Measurements from ENCODE around the gene TWF2. TPM values are rescaled to one million over a fixed set of nuclear protein-coding genes. Genes with fewer than 3 reads are reported as not detected.

Gene TWF2
- total and polyA plus RNA-seq, 9 of the 15 experiments (the other 6 are each of a cell fraction or from before 2014, with no cell fraction given): 0.11 to 61.9 (median 29.7) TPM

- Histone ChIP-seq H3K27ac (ENCODE audit: extremely low read depth, low read depth, low read length) (no peak overlapping the region), H3K36me3 (ENCODE audit: control insufficient read depth, insufficient read depth, low read length) (peaks cover 47% of the 10 kb centered on the region), H3K4me1 (replicated peaks in 1 of 2; ENCODE audit: control insufficient read depth in 2 of 2, insufficient read depth in 2 of 2, low read length in 2 of 2) (peaks cover 21 to 27% of the 10 kb centered on the region in 2 experiments), H3K4me3 (no peak overlapping the region), H2AFZ (ENCODE audit: low read depth, low read length) (no peak overlapping the region), H3K9ac (ENCODE audit: insufficient read depth in 1 of 2, low read depth in 2 of 2, low read length in 2 of 2) (no peak overlapping the region), H3K4me2 (ENCODE audit: insufficient read depth, low read length) (no peak overlapping the region), H4K20me1 (replicated peaks; ENCODE audit: control insufficient read depth, insufficient read depth, low read length) (no peaks in the 10 kb centered on the region), H3K27me3 (ENCODE audit: control insufficient read depth in 2 of 2, insufficient read depth in 2 of 2, low read length in 2 of 2) (no peaks in the 10 kb centered on the region), H3K9me1 (ENCODE audit: control insufficient read depth, insufficient read depth, low read length) (no peaks in the 10 kb centered on the region), H3K9me3 (replicated peaks; ENCODE audit: control insufficient read depth, insufficient read depth, low read depth, low read length) (no peaks in the 10 kb centered on the region), H3K79me2 (ENCODE audit: control insufficient read depth, insufficient read depth, low read length) (no peaks in the 10 kb centered on the region)
- TF ChIP-seq NR3C1 (CRISPR knock-in tag; IDR thresholded peaks at IDR 0.05): no peak
- ATAC-seq: no peak
- intact Hi-C loops (cut with micrococcal nuclease) (no loop called here), in situ Hi-C loops (cut with MboI) (no loop called here)
- WGBS (ENCODE audit: insufficient coverage, low coverage, missing lambda C conversion rate): 90% methylated on average over 2 of the region's 7 CpGs
- DNase-seq (ENCODE audit: extremely low read depth in 1 of 4, low spot score in 3 of 4): no peak
- ChIA-PET POLR2A (interaction anchor here (0.7 to 1.3 kb wide), 2 partner anchors 7 to 187 kb away, joined by 3 read pairs; no protein-coding TSS in a partner anchor), CTCF (ENCODE audit: low intra/inter-chr PET ratio) (no interaction called here)
- FAIRE-seq: no peak
- no TSS peak for BruUV-seq (replicated peaks)
These were observed 23.6 kb downstream of the TWF2 start for GRCh38 chr3:52215351-52215750.

- BruUV-seq (replicated peaks): no TSS peak
- Histone ChIP-seq H3K79me2 (ENCODE audit: control insufficient read depth, insufficient read depth, low read length) (no peaks in the 10 kb centered on the region), H2AFZ (ENCODE audit: low read depth, low read length) (no peak overlapping the region), H3K9me1 (ENCODE audit: control insufficient read depth, insufficient read depth, low read length) (no peaks in the 10 kb centered on the region), H4K20me1 (replicated peaks; ENCODE audit: control insufficient read depth, insufficient read depth, low read length) (no peaks in the 10 kb centered on the region), H3K27ac (ENCODE audit: extremely low read depth, low read depth, low read length) (no peak overlapping the region), H3K36me3 (ENCODE audit: control insufficient read depth, insufficient read depth, low read length) (peaks cover 60% of the 10 kb centered on the region), H3K4me3 (no peak overlapping the region), H3K27me3 (ENCODE audit: control insufficient read depth in 2 of 2, insufficient read depth in 2 of 2, low read length in 2 of 2) (no peaks in the 10 kb centered on the region), H3K4me1 (replicated peaks in 1 of 2; ENCODE audit: control insufficient read depth in 2 of 2, insufficient read depth in 2 of 2, low read length in 2 of 2) (peaks cover 15 to 21% of the 10 kb centered on the region in 2 experiments), H3K4me2 (ENCODE audit: insufficient read depth, low read length) (no peak overlapping the region), H3K9ac (ENCODE audit: insufficient read depth in 1 of 2, low read depth in 2 of 2, low read length in 2 of 2) (no peak overlapping the region), H3K9me3 (replicated peaks; ENCODE audit: control insufficient read depth, insufficient read depth, low read depth, low read length) (no peaks in the 10 kb centered on the region)
- ChIA-PET POLR2A (no interaction called here), CTCF (ENCODE audit: low intra/inter-chr PET ratio) (interaction anchor here (0.6 kb wide), 1 partner anchor 212 kb away, joined by 3 read pairs; no protein-coding TSS in a partner anchor)
- TF ChIP-seq LARP7 (IDR thresholded peaks at IDR 0.05) (no peak), CEBPZ (IDR thresholded peaks at IDR 0.05; ENCODE audit: borderline replicate concordance, low read depth, low read length) (no peak), MBD1 (CRISPR knock-in tag; IDR thresholded peaks at IDR 0.05) (no peak), CHCHD3 (CRISPR knock-in tag; IDR thresholded peaks at IDR 0.05) (no peak), ZSCAN29 (IDR thresholded peaks at IDR 0.05) (no peak), HIVEP1 (CRISPR knock-in tag; IDR thresholded peaks at IDR 0.05) (no peak), ZNF143 (CRISPR knock-in tag; IDR thresholded peaks at IDR 0.05) (no peak), ZNF431 (CRISPR knock-in tag; IDR thresholded peaks at IDR 0.05) (no peak), HDAC3 (IDR thresholded peaks at IDR 0.05; ENCODE audit: borderline replicate concordance, partially characterized antibody) (no peak)
- ATAC-seq (no peak), DNase-seq (ENCODE audit: extremely low read depth in 1 of 4, low spot score in 3 of 4) (no peak), FAIRE-seq (no peak)
- intact Hi-C loops (cut with micrococcal nuclease) (no loop called here), in situ Hi-C loops (cut with MboI) (no loop called here)
These were observed 25.1 kb downstream of the TWF2 start for GRCh38 chr3:52213901-52214300.

All from K562 (cell line).